Superior temporal gyrus (tissue), 1 donor: Measurements from ENCODE around the gene CAMK1D.

Source experiments
- DNase-seq: peaks from one replicate; pipeline ENCODE4 v3.0.0-alpha.2; 2016; ENCODE audit errors: extremely low spot score

The CAMK1D gene

GRCh38 chr10:12375076-12375504, 25.7 kb downstream of the CAMK1D start:
- DNase-seq, result no peak

DNA sequence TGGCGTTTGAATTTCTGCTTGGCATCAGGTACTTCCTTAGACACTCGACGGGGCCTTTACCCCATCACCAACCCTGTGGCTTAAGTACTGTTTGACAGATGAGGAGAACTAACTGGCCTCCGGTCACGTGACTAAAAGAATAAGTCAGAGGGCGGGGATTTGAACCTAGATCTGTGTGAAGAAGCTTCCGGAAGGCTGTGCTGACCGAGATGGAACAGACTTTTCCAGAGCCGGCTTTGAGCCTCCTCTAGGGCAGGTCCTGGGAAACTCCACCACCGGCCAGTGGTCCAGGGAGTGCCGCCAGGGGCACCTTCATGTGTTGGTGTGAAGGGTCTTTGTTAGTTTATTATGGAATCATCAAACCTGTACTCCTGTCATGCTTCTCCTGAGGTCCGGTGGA, 26.9 kb downstream of the CAMK1D start:
- DNase-seq, result no peak

- DNase-seq, result no peak
Observed at GRCh38 chr10:12377658-12378290, 28.4 kb downstream of the CAMK1D start.

DNA sequence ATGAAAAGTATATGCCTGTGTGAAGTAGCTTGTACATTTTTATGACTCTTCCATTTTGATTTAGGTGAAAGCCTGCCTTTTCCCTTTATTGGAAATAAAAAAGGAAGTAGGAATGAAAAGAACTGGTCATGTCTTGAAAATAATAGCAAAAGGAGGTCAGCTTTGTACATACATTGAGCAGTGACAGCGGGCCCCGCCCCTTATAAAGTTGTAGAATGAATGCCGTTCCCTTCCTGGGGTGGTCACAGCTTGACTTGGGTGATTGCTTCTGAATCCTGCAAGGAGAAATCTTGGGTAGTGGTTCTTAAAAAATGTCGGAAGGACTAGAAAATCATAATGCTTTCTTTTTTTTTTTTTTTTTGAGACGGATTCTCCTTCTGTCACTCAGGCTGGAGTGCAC, 31.7 kb downstream of the CAMK1D start:
- DNase-seq, result no peak

DNA sequence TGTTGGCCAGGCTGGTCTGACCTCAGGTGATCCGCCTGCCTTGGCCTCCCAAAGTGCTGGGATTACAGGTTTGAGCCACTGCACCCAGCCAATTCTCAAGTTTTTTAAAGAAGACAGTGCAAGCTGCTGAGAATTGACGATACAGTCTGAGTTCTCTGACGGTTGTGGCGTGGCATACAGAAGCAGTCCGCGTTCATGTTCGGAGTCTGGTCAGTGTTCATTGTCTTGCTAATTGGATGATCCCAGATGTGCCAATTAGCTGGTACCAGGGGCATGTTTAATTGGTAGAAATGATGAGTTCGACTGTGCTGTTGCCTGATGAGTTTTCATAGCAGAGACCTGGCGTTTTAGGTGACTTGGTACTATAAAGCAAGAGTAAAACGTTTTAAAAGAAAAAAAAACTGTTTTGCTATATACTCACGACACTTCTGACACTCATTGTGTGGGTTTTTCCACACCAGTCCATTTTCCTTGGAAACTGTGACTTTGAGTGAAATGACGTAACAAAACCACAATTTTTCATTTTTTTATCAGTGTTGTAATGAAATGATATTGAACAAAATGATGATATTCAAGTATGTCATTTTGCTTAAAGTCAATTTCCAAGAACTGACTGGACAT, 32.3 kb downstream of the CAMK1D start:
- no peak for DNase-seq

GRCh38 chr10:12382157-12382548, 32.8 kb downstream of the CAMK1D start:
- no peak for DNase-seq

GRCh38 chr10:12382956-12383531, 33.7 kb downstream of the CAMK1D start:
- no peak for DNase-seq

GRCh38 chr10:12384906-12385305, 35.6 kb downstream of the CAMK1D start:
- no peak for DNase-seq

GRCh38 chr10:12387561-12388210, 38.3 kb downstream of the CAMK1D start:
- DNase-seq, result no peak

GRCh38 chr10:12388671-12389070, 39.3 kb downstream of the CAMK1D start:
- DNase-seq, result no peak

DNA sequence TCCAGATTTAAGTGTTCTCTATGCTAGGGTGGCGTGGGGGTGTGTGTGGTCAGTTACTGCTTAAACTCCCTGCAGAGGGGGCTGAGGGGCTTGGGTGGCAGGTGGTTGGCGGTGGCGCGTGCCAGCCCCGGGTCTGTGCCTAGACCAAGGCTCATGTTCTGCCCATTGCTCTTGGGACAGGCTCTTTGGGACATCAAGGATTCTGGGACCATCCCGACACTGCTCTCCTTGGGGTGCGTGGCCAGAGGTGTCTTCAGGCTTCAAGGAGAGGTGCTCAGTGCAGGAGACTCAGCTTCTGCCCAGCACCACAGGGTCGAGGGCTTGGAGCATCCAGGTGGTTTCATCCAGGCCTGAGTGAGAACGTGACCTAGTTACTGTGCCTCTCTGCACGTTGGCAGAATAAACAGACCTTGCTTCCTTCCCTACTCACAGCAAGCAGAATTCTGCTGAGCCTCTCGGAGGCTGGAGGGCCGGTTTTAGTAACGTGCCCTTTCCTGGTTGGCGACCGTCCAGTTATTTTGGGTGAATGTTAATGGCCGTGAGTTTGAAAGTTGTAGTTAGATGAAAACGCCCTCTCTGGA, 39.9 kb downstream of the CAMK1D start:
- no peak for DNase-seq

DNA sequence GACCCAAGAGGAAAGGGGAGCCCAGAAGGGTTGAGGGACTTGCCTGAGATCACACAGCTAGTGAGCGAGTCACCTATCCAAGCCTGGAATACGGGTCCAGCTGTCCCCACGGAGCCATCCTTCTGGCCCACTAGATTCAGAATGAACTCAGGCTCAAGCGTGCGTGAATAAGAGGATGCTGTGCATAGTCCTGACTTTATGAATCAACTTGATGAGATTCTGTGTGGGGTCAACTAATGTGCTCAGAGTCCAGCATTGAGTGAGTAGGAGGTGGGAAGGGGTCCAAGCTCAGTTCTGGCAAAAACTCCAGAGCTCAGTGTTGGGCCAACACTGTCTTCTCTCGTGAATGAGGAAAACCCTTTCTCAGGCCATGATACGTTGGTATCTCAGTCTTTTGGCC, 41.4 kb downstream of the CAMK1D start:
- DNase-seq, result no peak

GRCh38 chr10:12391206-12391605, 41.9 kb downstream of the CAMK1D start:
- no peak for DNase-seq

- no peak for DNase-seq
Observed at GRCh38 chr10:12393831-12394230, 44.5 kb downstream of the CAMK1D start.

DNA sequence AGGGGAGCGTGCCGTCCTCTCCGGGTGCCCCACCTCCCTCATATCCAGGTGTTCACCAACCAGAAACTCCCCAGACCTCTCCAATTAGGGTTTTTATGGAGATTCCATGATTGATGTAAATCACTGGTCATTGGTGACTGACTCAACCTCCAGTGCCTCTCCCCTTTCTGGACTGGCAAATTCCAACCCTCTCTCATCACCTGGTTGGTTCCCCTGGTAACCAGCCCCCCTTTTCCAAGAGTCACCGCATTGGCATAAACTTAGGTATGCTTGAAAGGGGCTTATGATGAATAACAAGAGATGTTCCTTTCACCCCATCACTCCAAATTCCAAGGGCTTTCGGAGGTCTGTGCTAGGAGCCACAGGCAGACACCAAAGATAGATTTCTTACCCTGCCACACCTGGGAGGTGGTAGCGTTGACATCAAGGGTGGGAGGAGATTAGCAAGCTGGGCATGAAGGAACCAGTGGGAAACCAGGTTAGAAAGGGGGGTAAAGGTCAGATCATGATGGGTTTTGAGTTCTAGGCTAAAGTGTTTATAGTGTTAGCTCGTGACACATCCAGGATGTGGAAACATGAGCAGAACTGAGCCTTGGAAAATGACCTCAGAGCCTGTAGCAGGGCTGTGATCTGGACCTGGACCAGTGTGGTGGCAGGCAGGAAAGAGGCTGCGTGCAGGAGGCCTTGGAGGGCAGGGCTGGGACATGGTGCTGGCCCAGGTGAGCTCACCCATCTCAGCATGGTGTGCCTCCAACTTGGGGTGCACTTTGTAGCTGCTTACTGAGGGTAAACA, 45.1 kb downstream of the CAMK1D start:
- DNase-seq, result no peak

DNA sequence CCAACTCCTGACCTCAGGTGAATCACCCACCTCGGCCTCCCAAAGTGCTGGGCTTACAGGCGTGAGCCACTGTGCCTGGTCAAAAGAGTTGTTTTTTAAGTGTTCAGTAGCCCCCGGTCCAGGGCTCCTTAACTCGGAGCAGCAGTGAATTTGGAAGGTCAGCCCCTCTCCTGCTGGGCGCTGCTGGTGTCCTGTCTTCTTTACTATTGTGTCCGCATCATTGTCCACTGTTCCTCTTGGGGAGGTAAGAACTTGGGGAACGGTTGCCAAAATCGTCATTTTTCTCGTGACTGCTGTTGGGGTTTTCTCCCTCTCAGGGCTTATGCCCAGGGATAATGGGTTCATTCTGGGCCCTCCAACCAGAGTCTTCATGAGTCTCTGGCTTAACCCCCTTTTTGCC, 46.7 kb downstream of the CAMK1D start:
- no peak for DNase-seq

- DNase-seq, result no peak
Observed at GRCh38 chr10:12396567-12396966, 47.2 kb downstream of the CAMK1D start.

- DNase-seq, result no peak
Observed at GRCh38 chr10:12397147-12397896, 48.0 kb downstream of the CAMK1D start.

- no peak for DNase-seq
Observed at GRCh38 chr10:12397941-12398340, 48.6 kb downstream of the CAMK1D start.

- DNase-seq, result no peak
Observed at GRCh38 chr10:12400266-12400931, 51.1 kb downstream of the CAMK1D start.
